ENCODE data around the gene PRR20G. TPM values are rescaled to one million over a fixed set of nuclear protein-coding genes. Genes with fewer than 3 reads are reported as not detected.

The PRR20G gene
- total and polyA plus RNA-seq, 2 experiments from 2014 or later = 0.39 TPM; not detected in 1

DNA sequence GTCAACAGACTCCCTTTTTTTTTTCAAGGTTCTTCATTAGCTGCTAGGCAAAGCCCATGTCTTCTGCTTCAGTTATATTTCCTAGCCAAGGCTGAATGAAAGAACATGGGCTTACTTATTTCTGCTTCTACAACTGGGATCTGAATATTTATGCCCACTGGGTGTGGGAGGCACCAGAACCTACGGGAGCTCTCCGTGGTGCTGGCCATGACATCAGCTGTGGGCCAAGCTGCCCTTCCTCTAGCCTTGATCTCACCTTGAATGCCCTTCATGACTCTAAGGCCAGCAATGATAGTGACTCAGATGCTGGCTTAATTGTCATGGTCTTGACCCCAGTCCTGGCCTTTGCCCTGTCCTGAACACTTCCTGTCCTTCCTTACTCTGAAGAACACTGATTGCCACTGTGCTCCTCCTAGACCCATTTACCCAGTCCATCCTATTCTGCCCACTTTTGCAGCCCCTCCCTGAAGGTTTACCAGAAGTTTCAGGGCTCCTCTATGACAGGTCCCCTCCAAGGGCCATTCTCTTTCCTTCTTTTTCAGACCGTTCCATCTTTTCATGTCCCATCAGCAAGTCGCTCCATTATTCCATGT, 32.8 kb upstream of the PRR20G start:
- Histone ChIP-seq H3K4me2 (no peak overlapping the region), H3K79me2 (replicated peaks; ENCODE audit: insufficient read depth) (no peaks in the 10 kb centered on the region), H3K27ac (ENCODE audit: low read depth) (no peak overlapping the region), H2AFZ (no peak overlapping the region), H3K4me3 (no peak overlapping the region), H3F3A (replicated peaks; ENCODE audit: low read depth) (no peaks in the 10 kb centered on the region), H3K36me3 (ENCODE audit: insufficient read depth) (no peaks in the 10 kb centered on the region), H4K20me1 (replicated peaks; ENCODE audit: insufficient read depth) (no peaks in the 10 kb centered on the region), H3K9me2 (ENCODE audit: insufficient read depth) (0 out of 2 replicates have a peak, but pooled peaks cover 4% of the 10 kb centered on the region), H3K27me3 (ENCODE audit: insufficient read depth) (no peaks in the 10 kb centered on the region), H3K4me1 (ENCODE audit: insufficient read depth) (no peaks in the 10 kb centered on the region)
- Mint-ChIP-seq H3K4me1 (no peaks in the 10 kb centered on the region), H3K27me3 (ENCODE audit: insufficient read depth, low read depth, poor library complexity) (peaks cover 4% of the 10 kb centered on the region), H3K27ac (no peak overlapping the region), H3K4me3 (no peak overlapping the region), H3K36me3 (ENCODE audit: low read depth) (no peaks in the 10 kb centered on the region; the same call in 2 of the 3 replicates), H3K9me3 (peaks cover 3% of the 10 kb centered on the region)
- TF ChIP-seq JUNB (IDR thresholded peaks at IDR 0.05; ENCODE audit: unreplicated experiment) = no peak
- peak; percentile 85 for TF ChIP-seq REST (IDR thresholded peaks at IDR 0.05; ENCODE audit: unreplicated experiment)
- peak; percentile 32; the same call in 1 of the 2 replicates for TF ChIP-seq CREB1 (CRISPR knock-in tag; IDR thresholded peaks at IDR 0.05; ENCODE audit: low read depth)
- DNase-seq (ENCODE audit: low spot score) (peak; percentile 49), ATAC-seq (peak; percentile 64)

DNA sequence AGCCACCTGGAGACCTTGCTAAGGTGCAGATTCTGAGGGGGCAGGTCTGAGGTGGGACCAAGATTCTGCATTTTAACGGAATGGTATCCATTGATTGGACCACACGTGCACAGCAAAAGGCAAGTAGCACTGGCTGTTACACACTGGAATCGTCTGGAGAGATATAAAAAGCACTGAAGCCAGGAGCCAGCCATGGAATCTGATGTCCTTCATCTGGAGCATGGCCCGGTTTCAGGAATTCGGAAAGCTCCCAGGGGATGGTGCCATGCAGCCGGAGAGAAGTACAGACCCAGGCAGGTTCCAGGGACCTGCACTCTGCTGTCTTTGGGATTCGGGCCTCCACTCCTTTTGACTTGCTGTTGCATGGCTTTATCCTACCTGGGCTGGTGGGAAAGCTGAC, 28.8 kb upstream of the PRR20G start:
- H3K9me3 Mint-ChIP-seq = no peaks in the 10 kb centered on the region; the same call in 1 of the 3 replicates

More for the DNA sequence above, 28.8 kb upstream of the PRR20G start:
- Histone ChIP-seq H3K27me3 (ENCODE audit: insufficient read depth) (no peaks in the 10 kb centered on the region), H3K4me1 (ENCODE audit: insufficient read depth) (no peaks in the 10 kb centered on the region), H3F3A (replicated peaks; ENCODE audit: low read depth) (no peaks in the 10 kb centered on the region), H3K36me3 (ENCODE audit: insufficient read depth) (no peaks in the 10 kb centered on the region), H3K79me2 (replicated peaks; ENCODE audit: insufficient read depth) (no peaks in the 10 kb centered on the region), H3K27ac (ENCODE audit: low read depth) (no peak overlapping the region), H3K4me3 (no peak overlapping the region), H3K9me2 (ENCODE audit: insufficient read depth) (0 out of 2 replicates have a peak, but pooled peaks cover 4% of the 10 kb centered on the region), H2AFZ (no peak overlapping the region), H4K20me1 (replicated peaks; ENCODE audit: insufficient read depth) (no peaks in the 10 kb centered on the region), H3K4me2 (no peak overlapping the region)
- H3K27me3 Mint-ChIP-seq (ENCODE audit: insufficient read depth, low read depth, poor library complexity) = peaks cover 2% of the 10 kb centered on the region
- DNase-seq (ENCODE audit: low spot score) (no peak), ATAC-seq (no peak)
- H3K36me3 Mint-ChIP-seq (ENCODE audit: low read depth) = no peaks in the 10 kb centered on the region
- no peak overlapping the region for H3K27ac Mint-ChIP-seq
- H3K4me1 Mint-ChIP-seq = no peaks in the 10 kb centered on the region
- TF ChIP-seq EZH2phosphoT487 (IDR thresholded peaks at IDR 0.05; ENCODE audit: unreplicated experiment) (no peak), ZNF462 (CRISPR knock-in tag; IDR thresholded peaks at IDR 0.05) (no peak), STAT1 (IDR thresholded peaks at IDR 0.05; ENCODE audit: unreplicated experiment) (no peak), ZNF114 (CRISPR knock-in tag; IDR thresholded peaks at IDR 0.05) (no peak), NANOG (IDR thresholded peaks at IDR 0.05; ENCODE audit: borderline replicate concordance) (no peak), EZH2 (IDR thresholded peaks at IDR 0.05; ENCODE audit: low read depth, unreplicated experiment) (no peak)
- TF ChIP-seq, protein P1, sequence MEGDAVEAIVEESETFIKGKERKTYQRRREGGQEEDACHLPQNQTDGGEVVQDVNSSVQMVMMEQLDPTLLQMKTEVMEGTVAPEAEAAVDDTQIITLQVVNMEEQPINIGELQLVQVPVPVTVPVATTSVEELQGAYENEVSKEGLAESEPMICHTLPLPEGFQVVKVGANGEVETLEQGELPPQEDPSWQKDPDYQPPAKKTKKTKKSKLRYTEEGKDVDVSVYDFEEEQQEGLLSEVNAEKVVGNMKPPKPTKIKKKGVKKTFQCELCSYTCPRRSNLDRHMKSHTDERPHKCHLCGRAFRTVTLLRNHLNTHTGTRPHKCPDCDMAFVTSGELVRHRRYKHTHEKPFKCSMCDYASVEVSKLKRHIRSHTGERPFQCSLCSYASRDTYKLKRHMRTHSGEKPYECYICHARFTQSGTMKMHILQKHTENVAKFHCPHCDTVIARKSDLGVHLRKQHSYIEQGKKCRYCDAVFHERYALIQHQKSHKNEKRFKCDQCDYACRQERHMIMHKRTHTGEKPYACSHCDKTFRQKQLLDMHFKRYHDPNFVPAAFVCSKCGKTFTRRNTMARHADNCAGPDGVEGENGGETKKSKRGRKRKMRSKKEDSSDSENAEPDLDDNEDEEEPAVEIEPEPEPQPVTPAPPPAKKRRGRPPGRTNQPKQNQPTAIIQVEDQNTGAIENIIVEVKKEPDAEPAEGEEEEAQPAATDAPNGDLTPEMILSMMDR (conservative IDR thresholded peaks at IDR 0.05; ENCODE audit: low read depth in 2 of 2) = no peak
- H3K4me3 Mint-ChIP-seq = no peak overlapping the region

Data from GM23338 (cell line).